HG03064 (cell line): ENCODE data around the gene ARL17A.
"Not testable (repeated sequence)": the region's sequence is repeated elsewhere in the genome, so short reads cannot be mapped to it uniquely, and the experiment has no call there.

Source experiments
- ATAC-seq: cut with Tn5 transposase; IDR thresholded peaks from one replicate; pipeline ENCODE4 v1.9.1; 2021; ENCODE audit warnings: low read depth; ENCODE audit not compliant: unreplicated experiment

The ARL17A gene

GRCh38 chr17:46560048-46560447 is 19.4 kb downstream of the ARL17A start:
- ATAC-seq = not testable (repeated sequence)

GRCh38 chr17:46559155-46559554 is 20.3 kb downstream of the ARL17A start:
- ATAC-seq = not testable (repeated sequence)

GRCh38 chr17:46548607-46549006 is 30.9 kb downstream of the ARL17A start:
- ATAC-seq = not testable (repeated sequence)

DNA sequence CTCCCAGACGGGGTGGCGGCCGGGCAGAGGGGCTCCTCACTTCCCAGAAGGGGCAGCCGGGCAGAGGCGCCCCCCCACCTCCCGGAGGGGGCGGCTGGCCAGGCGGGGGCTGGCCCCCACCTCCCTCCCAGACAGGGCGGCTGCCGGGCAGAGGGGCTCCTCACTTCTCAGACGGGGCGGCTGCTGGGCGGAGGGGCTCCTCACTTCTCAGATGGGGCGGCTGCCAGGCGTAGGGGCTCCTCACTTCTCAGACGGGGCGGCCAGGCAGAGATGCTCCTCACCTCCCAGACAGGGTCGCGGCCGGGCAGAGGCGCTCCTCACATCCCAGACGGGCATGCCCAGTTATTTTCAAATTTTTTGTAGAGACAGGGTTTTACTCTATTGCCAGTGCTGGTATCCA is 44.8 kb downstream of the ARL17A start:
- not testable (repeated sequence) for ATAC-seq

GRCh38 chr17:46512168-46512567 is 67.3 kb downstream of the ARL17A start, which contains the start of gene LRRC37A2:
Gene LRRC37A2, plus strand, starts transcription at chr17:46512468. Its CDS starts 245 bp downstream, at chr17:46512713.
- not testable (repeated sequence) for ATAC-seq

GRCh38 chr17:46505896-46506295 is 73.6 kb downstream of the ARL17A start:
- ATAC-seq = not testable (repeated sequence)

- ATAC-seq = not testable (repeated sequence)
Observed at GRCh38 chr17:46499437-46500139, 79.9 kb downstream of the ARL17A start.

- not testable (repeated sequence) for ATAC-seq
Observed at GRCh38 chr17:46492021-46492420, 87.5 kb downstream of the ARL17A start.

DNA sequence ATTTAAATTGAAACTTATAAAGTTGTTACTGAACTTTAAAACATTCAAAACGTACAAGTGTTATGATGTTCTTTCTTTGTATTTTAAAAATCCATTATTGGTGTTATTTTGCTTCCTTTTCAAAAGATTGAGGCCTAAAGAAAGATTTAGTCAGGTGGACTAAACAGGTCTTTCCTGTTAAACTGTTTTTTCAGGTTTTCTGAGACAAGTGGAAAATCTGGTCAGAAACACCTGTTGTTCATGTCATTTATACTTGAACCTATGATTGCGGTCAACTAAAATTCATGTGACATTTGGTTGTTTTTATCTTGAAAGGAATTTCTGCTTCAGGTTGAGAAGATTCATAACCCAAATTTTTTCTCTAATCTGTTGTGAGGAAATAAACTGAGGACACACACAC is 98.2 kb downstream of the ARL17A start:
- not testable (repeated sequence) for ATAC-seq

GRCh38 chr17:46478823-46479222 is 100.7 kb downstream of the ARL17A start:
- ATAC-seq = not testable (repeated sequence)

DNA sequence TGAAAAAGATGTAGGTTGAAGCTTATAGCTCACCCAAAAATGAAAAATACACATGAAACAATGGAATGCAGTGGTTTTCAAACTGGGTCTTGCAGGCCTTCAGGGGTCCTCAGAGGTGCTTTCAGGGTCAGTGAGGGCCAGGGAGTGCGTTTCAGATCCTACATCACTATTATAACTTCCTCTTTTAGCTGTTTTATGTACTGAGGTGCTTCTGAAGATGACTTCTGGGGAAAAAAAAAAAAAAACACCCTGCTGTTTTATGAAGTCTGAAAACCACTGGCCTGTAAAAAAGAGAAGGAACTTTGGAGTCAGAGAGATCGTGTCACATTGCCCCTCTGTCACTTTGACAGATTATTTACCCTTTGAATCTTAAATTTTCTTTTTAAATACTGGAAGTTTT is 103.9 kb downstream of the ARL17A start:
- ATAC-seq = not testable (repeated sequence)

DNA sequence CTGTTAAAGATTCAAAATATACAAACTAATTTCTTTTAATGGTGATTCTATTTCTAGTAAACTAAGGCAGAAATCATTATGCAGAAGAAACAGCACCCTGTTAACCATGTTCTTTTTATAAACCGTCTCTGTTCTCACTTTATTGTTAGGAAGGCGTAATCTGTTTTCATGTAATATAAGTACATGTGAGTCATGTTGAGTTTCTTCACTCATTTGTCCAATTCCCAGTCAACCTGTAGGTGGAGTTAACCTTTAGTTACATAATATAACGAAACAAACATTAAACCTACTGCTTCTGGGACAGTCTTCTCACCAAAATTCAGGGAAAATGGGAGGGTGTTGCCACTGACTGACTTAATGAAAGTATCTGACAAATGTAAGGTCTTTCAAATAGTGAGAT is 105.0 kb downstream of the ARL17A start:
- not testable (repeated sequence) for ATAC-seq

DNA sequence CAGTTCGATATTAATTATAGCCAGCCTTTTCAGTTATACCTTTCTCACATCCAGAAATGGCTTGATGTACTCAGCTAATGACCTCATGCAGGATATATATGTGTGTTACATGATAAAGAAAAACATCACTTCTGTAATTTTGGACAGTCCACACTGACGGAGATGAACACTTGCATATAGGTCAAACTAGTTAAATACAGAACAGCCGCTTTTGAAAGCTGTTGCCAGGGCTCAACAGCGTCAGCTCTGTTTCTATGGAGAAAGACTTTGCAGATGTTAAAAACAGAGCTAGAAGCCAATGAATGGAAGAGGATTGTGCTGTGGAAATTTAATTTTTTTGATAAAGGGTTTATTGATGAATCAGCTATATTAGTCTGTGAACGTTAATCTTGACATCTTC is 111.9 kb downstream of the ARL17A start:
- not testable (repeated sequence) for ATAC-seq
